OCI-LY3 (cell line): ENCODE measurements around the gene LTBP4.

ENCODE experiments used
- H2AFZ ChIP-seq: fragments of 200-600, 300-600 bp; shearing (Covaris generic); 2 replicates; pipeline ENCODE4 v1.6.0; 2014; ENCODE audit warnings: antibody characterized with exemption, low read depth, low read length
- H3K27ac ChIP-seq: fragments of 200-600, 300-600 bp; sonication (generic); 2 replicates; pipeline ENCODE4 v1.5.1; 2014; ENCODE audit warnings: mild to moderate bottlenecking, low read length, moderate library complexity, mixed read lengths
- H3K27me3 ChIP-seq: fragments of 200-600, 300-600 bp; sonication (generic); 2 replicates; pipeline ENCODE4 v1.6.1; 2014; ENCODE audit warnings: low read depth, low read length, mixed read lengths
- H3K36me3 ChIP-seq: fragments of 200-600, 300-600 bp; sonication (generic); replicated peaks from 2 replicates; pipeline ENCODE3; 2014; ENCODE audit warnings: low read depth, low read length, mixed read lengths
- H3K4me1 ChIP-seq: fragments of 300-600, 200-600 bp; sonication (generic); 2 replicates; pipeline ENCODE4 v1.6.1; 2014; ENCODE audit warnings: low read length, mixed read lengths
- H3K4me2 ChIP-seq: fragments of 200-600, 300-600 bp; sonication (generic); 2 replicates; pipeline ENCODE4 v1.6.1; 2014; ENCODE audit warnings: low read length, mixed read lengths
- H3K4me3 ChIP-seq: fragments of 300-600, 200-600 bp; sonication (generic); 2 replicates; pipeline ENCODE4 v1.5.1; 2014; ENCODE audit warnings: antibody characterized with exemption, mild to moderate bottlenecking, low read length, moderate library complexity
- H3K79me2 ChIP-seq: fragments of 300-600, 200-600 bp; shearing (Covaris generic); 2 replicates; pipeline ENCODE4 v1.6.1; 2014; ENCODE audit warnings: mild to moderate bottlenecking, low read length, mixed read lengths
- H3K9ac ChIP-seq: fragments of 300-600, 200-600 bp; shearing (Covaris generic); 2 replicates; pipeline ENCODE4 v1.6.0; 2014; ENCODE audit warnings: mild to moderate bottlenecking, low read length, moderate library complexity
- H3K9me3 ChIP-seq: fragments of 200-600, 300-600 bp; shearing (Covaris generic); 2 replicates; pipeline ENCODE4 v1.6.1; 2014; ENCODE audit warnings: low read length, mixed read lengths; ENCODE audit not compliant: insufficient read depth
- H4K20me1 ChIP-seq: fragments of 200-600, 300-600 bp; sonication (generic); 2 replicates; pipeline ENCODE4 v1.6.1; 2016; ENCODE audit warnings: low read length, mixed read lengths; ENCODE audit not compliant: insufficient read depth
- CTCF ChIP-seq: fragments of 200-600, 300-600 bp; sonication (generic); IDR thresholded peaks from 2 replicates; pipeline ENCODE4 v1.5.1; 2014; ENCODE audit warnings: antibody characterized with exemption, low read length, low read depth
- EZH2phosphoT487 ChIP-seq: fragments of 200-600 bp; shearing (Covaris generic); IDR thresholded peaks from 2 replicates; pipeline ENCODE4 v1.6.1; 2018; ENCODE audit warnings: antibody characterized with exemption, mixed run types, low read depth

The LTBP4 gene

GRCh38 chr19:40555978-40556689 lies 45.0 kb upstream of the LTBP4 start:
- Histone ChIP-seq H3K4me1 (no peaks in the 10 kb centered on the region), H3K4me3 (no peak overlapping the region), H3K27ac (no peak overlapping the region), H3K36me3 (no peaks in the 10 kb centered on the region), H2AFZ (no peak overlapping the region), H3K9ac (no peak overlapping the region), H3K27me3 (no peaks in the 10 kb centered on the region; the same call in 1 of the 2 replicates), H4K20me1 (no peaks in the 10 kb centered on the region), H3K9me3 (no peaks in the 10 kb centered on the region), H3K4me2 (no peak overlapping the region), H3K79me2 (no peaks in the 10 kb centered on the region)
- TF ChIP-seq CTCF (no peak), EZH2phosphoT487 (no peak)

- no peak overlapping the region for H3K27ac ChIP-seq
- H3K9ac ChIP-seq: no peak overlapping the region
- no peak overlapping the region for H3K4me3 ChIP-seq
- H4K20me1 ChIP-seq: no peaks in the 10 kb centered on the region
- no peak overlapping the region for H3K4me2 ChIP-seq
- H3K9me3 ChIP-seq: no peaks in the 10 kb centered on the region
- no peaks in the 10 kb centered on the region for H3K4me1 ChIP-seq
- TF ChIP-seq EZH2phosphoT487 (no peak), CTCF (no peak)
- no peaks in the 10 kb centered on the region for H3K79me2 ChIP-seq
- no peaks in the 10 kb centered on the region; the same call in 1 of the 2 replicates for H3K27me3 ChIP-seq
- H2AFZ ChIP-seq: no peak overlapping the region
- no peaks in the 10 kb centered on the region for H3K36me3 ChIP-seq
These were observed 44.1 kb upstream of the LTBP4 start for GRCh38 chr19:40556953-40557530.

- Histone ChIP-seq H3K4me1 (no peaks in the 10 kb centered on the region), H3K4me3 (no peak overlapping the region), H3K27ac (no peak overlapping the region), H3K79me2 (no peaks in the 10 kb centered on the region), H3K4me2 (no peak overlapping the region), H3K27me3 (no peaks in the 10 kb centered on the region; the same call in 1 of the 2 replicates), H3K9me3 (no peaks in the 10 kb centered on the region), H3K9ac (no peak overlapping the region), H2AFZ (no peak overlapping the region), H3K36me3 (no peaks in the 10 kb centered on the region), H4K20me1 (no peaks in the 10 kb centered on the region)
- TF ChIP-seq EZH2phosphoT487 (no peak), CTCF (no peak)
These were observed 41.8 kb upstream of the LTBP4 start for GRCh38 chr19:40559394-40559793.

- Histone ChIP-seq H3K36me3 (no peaks in the 10 kb centered on the region), H3K9ac (no peak overlapping the region), H3K27ac (no peak overlapping the region), H4K20me1 (no peaks in the 10 kb centered on the region), H3K9me3 (no peaks in the 10 kb centered on the region), H3K4me2 (no peak overlapping the region), H3K4me1 (no peaks in the 10 kb centered on the region), H3K79me2 (no peaks in the 10 kb centered on the region), H3K4me3 (no peak overlapping the region), H2AFZ (no peak overlapping the region), H3K27me3 (no peaks in the 10 kb centered on the region; the same call in 1 of the 2 replicates)
- no peak for TF ChIP-seq EZH2phosphoT487
These were observed 41.1 kb upstream of the LTBP4 start for GRCh38 chr19:40560092-40560507.
